ENCODE measurements around the gene KIF26A.

DNA sequence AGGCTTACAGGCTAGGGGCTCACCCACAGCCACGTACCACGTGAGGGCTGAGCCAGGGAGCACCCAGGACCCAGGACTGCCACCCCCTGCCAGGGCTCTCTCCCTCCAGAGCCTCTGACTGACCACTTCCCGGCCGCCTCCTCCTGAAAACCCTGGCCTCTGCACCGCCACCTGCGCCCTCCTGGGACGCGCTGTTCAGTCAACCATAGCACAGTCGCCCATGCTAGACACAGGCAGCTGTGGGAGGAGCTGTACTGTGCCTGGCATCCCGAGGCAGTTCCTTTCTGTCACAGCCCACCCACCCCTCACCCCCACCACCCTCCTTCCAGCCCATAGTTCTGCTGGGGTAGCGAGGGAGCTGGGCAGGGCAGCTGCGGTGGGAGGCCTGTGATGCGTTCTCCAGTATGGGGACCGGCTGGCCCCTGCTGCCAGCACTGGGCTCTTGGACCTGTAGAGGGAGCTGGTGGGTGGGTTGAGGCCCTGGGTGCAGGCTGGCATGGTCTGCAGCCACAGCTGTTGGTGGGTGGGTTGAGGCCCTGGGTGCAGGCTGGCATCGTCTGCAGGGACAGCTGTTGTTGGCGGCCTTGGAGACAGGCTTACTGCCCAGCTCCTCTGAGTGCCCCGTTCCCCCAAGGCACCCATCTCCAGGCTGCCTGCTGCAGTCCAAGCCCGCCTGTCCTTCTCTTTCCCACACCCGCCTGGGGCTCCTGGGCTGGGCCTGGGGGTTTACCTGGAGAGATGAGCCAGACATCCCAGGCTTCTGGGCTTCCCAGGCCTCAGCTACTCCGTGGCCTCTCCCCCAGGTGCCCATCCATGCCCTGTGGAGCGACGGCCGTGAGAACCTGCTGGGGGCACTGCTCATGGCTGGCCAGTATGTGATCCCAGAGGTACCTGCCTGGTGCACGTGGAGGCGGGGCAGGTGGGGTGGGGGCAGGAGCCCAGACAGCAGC lies 41.4 kb upstream of the KIF26A start:
- TF ChIP-seq, protein P1, sequence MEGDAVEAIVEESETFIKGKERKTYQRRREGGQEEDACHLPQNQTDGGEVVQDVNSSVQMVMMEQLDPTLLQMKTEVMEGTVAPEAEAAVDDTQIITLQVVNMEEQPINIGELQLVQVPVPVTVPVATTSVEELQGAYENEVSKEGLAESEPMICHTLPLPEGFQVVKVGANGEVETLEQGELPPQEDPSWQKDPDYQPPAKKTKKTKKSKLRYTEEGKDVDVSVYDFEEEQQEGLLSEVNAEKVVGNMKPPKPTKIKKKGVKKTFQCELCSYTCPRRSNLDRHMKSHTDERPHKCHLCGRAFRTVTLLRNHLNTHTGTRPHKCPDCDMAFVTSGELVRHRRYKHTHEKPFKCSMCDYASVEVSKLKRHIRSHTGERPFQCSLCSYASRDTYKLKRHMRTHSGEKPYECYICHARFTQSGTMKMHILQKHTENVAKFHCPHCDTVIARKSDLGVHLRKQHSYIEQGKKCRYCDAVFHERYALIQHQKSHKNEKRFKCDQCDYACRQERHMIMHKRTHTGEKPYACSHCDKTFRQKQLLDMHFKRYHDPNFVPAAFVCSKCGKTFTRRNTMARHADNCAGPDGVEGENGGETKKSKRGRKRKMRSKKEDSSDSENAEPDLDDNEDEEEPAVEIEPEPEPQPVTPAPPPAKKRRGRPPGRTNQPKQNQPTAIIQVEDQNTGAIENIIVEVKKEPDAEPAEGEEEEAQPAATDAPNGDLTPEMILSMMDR (IDR thresholded peaks at IDR 0.05), result no peak; the same call in 1 of the 2 replicates
- TF ChIP-seq ELF1 (IDR thresholded peaks at IDR 0.05) (no peak), EP300 (IDR thresholded peaks at IDR 0.05; ENCODE audit: borderline replicate concordance in 1 of 2, low read depth in 1 of 2, low read length in 1 of 2) (no peak), NFIC (IDR thresholded peaks at IDR 0.05; ENCODE audit: borderline replicate concordance) (no peak), POLR2AphosphoS5 (IDR thresholded peaks at IDR 0.05; ENCODE audit: low read depth, low read length) (no peak), TCF12 (IDR thresholded peaks at IDR 0.05) (no peak), YY1 (IDR thresholded peaks at IDR 0.05; ENCODE audit: low read depth) (no peak), GATA2 (CRISPR knock-in tag; IDR thresholded peaks at IDR 0.05) (no peak), RAD21 (IDR thresholded peaks at IDR 0.05; ENCODE audit: low read length) (no peak), EZH2phosphoT487 (IDR thresholded peaks at IDR 0.05; ENCODE audit: borderline replicate concordance, low read depth) (no peak), RFX5 (IDR thresholded peaks at IDR 0.05; ENCODE audit: low read length) (no peak)

All from SK-N-SH (cell line).